ENCODE measurements around the gene KMT5B. TPM values are rescaled to one million over a fixed set of nuclear protein-coding genes. Genes with fewer than 3 reads are reported as not detected.

KMT5B gene
- total RNA-seq, 1 experiment from 2014 or later, result 45.7 TPM

GRCh38 chr11:68163691-68164090 lies 49.4 kb downstream of the KMT5B start:
- Histone ChIP-seq H3K36me3 (ENCODE audit: low read depth) (peaks cover 18% of the 10 kb centered on the region), H3K79me2 (ENCODE audit: low read depth) (no peaks in the 10 kb centered on the region), H3K4me2 (no peak overlapping the region), H3K4me3 (no peak overlapping the region), H3F3A (ENCODE audit: insufficient read depth, low read depth) (peaks cover 30% of the 10 kb centered on the region; the same call in 1 of the 2 replicates), H3K9me3 (ENCODE audit: insufficient read depth, low read depth) (no peaks in the 10 kb centered on the region), H3K4me1 (replicated peaks; ENCODE audit: insufficient read depth) (peaks cover 25% of the 10 kb centered on the region), H3K9me2 (ENCODE audit: insufficient read depth) (no peaks in the 10 kb centered on the region), H4K20me1 (ENCODE audit: insufficient read depth) (no peaks in the 10 kb centered on the region), H3K27ac (no peak overlapping the region), H3K27me3 (ENCODE audit: insufficient read depth, low read depth) (no peaks in the 10 kb centered on the region), H2AFZ (no peak overlapping the region)
- intact Hi-C loops (cut with micrococcal nuclease; ENCODE audit: unreplicated experiment), result no loop called here
- DNase-seq, result no peak
- POLR2A ChIA-PET (ENCODE audit: unreplicated experiment), result interaction anchor here (0.5 kb wide), 1 partner anchor 43 kb away, joined by 3 read pairs; no protein-coding TSS in a partner anchor
- TF ChIP-seq EZH2 (IDR thresholded peaks at IDR 0.05; ENCODE audit: low read depth) (no peak), CTCF (conservative IDR thresholded peaks at IDR 0.05) (no peak)
- BruUV-seq (replicated peaks), result no TSS peak
- CTCF ChIA-PET, result interaction anchor here (0.5 kb wide), 1 partner anchor 62 kb away, joined by 3 read pairs; no protein-coding TSS in a partner anchor

DNA sequence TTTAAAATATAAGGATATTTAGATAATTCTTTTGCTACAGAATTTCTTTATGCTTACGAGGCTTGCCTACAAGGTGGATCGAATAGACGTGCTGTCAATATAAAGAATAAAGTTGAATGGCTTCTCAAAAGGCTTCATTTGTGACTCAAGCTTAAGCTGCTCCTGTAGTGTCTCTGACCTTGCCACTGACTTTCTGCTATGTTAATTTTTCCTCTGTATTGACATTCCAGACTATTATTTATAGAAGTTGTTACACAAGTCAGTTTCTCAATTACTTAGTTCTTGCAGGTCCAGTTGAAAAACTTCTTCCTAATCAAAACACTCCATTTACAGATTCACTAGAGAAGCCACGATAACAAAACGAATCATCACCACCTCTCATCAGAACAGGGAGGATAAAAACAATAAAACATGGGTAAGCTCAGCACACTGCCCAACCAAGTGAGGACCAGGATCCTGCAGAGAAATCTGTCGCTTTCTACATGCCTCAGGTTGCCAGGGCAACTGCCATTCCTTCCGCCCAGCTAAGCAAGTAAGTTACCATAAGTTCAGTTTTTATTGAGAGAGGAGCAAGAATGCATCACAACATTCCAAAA lies 52.9 kb downstream of the KMT5B start:
- H4K20me1 ChIP-seq (ENCODE audit: insufficient read depth), result no peaks in the 10 kb centered on the region
- H3K36me3 ChIP-seq (ENCODE audit: low read depth), result 0 out of 2 replicates have a peak, but pooled peaks cover 6% of the 10 kb centered on the region
- intact Hi-C loops (cut with micrococcal nuclease; ENCODE audit: unreplicated experiment), result no loop called here
- peak in 1 of 2 experiments; percentile 66 for DNase-seq
- H3K4me3 ChIP-seq, result no peak overlapping the region
- no peak overlapping the region for H3K4me2 ChIP-seq
- no peaks in the 10 kb centered on the region for H3K9me3 ChIP-seq (ENCODE audit: insufficient read depth, low read depth)
- ChIA-PET POLR2A (ENCODE audit: unreplicated experiment) (no interaction called here), CTCF (no interaction called here)
- H3K27ac ChIP-seq, result no peak overlapping the region
- H3K9me2 ChIP-seq (ENCODE audit: insufficient read depth), result no peaks in the 10 kb centered on the region
- BruUV-seq (replicated peaks), result no TSS peak
- no peaks in the 10 kb centered on the region for H3K79me2 ChIP-seq (ENCODE audit: low read depth)
- H3K27me3 ChIP-seq (ENCODE audit: insufficient read depth, low read depth), result no peaks in the 10 kb centered on the region
- peaks cover 25% of the 10 kb centered on the region for H3K4me1 ChIP-seq (replicated peaks; ENCODE audit: insufficient read depth)
- TF ChIP-seq CTCF (conservative IDR thresholded peaks at IDR 0.05), result no peak
- TF ChIP-seq EZH2 (IDR thresholded peaks at IDR 0.05; ENCODE audit: low read depth), result no peak
- no peak overlapping the region for H2AFZ ChIP-seq
- peaks cover 30% of the 10 kb centered on the region; the same call in 1 of the 2 replicates for H3F3A ChIP-seq (ENCODE audit: insufficient read depth, low read depth)

DNA sequence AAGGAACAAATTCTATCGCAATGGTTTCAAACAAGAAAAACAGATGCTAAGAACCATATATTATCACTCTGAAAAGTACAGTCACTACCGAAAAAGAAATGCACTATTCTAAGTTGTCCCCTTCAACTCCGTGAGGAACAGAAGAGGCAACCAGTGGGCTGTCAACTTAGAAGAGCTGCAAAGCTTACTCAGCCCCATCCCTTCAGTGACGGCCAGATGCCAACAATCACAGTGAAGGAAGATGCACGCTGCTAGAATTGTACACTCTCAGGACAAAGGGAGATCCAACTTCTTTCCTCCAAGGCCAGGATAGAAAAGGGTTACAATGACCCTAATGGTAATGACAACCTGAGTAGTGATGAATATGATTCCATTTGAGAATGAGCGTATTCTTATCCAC lies 53.4 kb downstream of the KMT5B start:
- H3F3A ChIP-seq (ENCODE audit: insufficient read depth, low read depth), result peaks cover 30% of the 10 kb centered on the region; the same call in 1 of the 2 replicates
- H3K79me2 ChIP-seq (ENCODE audit: low read depth), result no peaks in the 10 kb centered on the region
- CTCF ChIA-PET, result no interaction called here
- intact Hi-C loops (cut with micrococcal nuclease; ENCODE audit: unreplicated experiment), result loop anchor here (10.0 kb wide), 1 partner anchor 55 kb away; no protein-coding TSS in a partner anchor
- H4K20me1 ChIP-seq (ENCODE audit: insufficient read depth), result no peaks in the 10 kb centered on the region
- no peak overlapping the region for H3K4me3 ChIP-seq
- POLR2A ChIA-PET (ENCODE audit: unreplicated experiment), result no interaction called here
- no peak overlapping the region for H2AFZ ChIP-seq
- no peaks in the 10 kb centered on the region for H3K27me3 ChIP-seq (ENCODE audit: insufficient read depth, low read depth)
- BruUV-seq (replicated peaks), result no TSS peak
- no peak overlapping the region for H3K27ac ChIP-seq
- no peaks in the 10 kb centered on the region for H3K9me3 ChIP-seq (ENCODE audit: insufficient read depth, low read depth)
- no peaks in the 10 kb centered on the region for H3K9me2 ChIP-seq (ENCODE audit: insufficient read depth)
- no peak for DNase-seq
- 0 out of 2 replicates have a peak, but pooled peaks cover 6% of the 10 kb centered on the region for H3K36me3 ChIP-seq (ENCODE audit: low read depth)
- TF ChIP-seq EZH2 (IDR thresholded peaks at IDR 0.05; ENCODE audit: low read depth) (no peak), CTCF (conservative IDR thresholded peaks at IDR 0.05) (no peak)
- H3K4me2 ChIP-seq, result no peak overlapping the region
- H3K4me1 ChIP-seq (replicated peaks; ENCODE audit: insufficient read depth), result peaks cover 21% of the 10 kb centered on the region

Measured in PC-9 (cell line).